H1 (cell line): ENCODE data around the gene CD38. TPM values are rescaled to one million over a fixed set of nuclear protein-coding genes. Genes with fewer than 3 reads are reported as not detected.

ENCODE experiments used
- ASH2L ChIP-seq: fragments of 200-600, 300-600 bp; sonication (generic); IDR thresholded peaks from one replicate; pipeline ENCODE4 v1.7.1; 2017; ENCODE audit warnings: low read length
- CTBP2 ChIP-seq: IDR thresholded peaks from 2 replicates; pipeline ENCODE4 v1.7.0; 2011; ENCODE audit warnings: borderline replicate concordance, mild to moderate bottlenecking, moderate library complexity, mixed read lengths, low read length; ENCODE audit not compliant: insufficient read depth, insufficient read length
- NANOG ChIP-seq: IDR thresholded peaks from 2 replicates; pipeline ENCODE4 v1.6.1; 2011; ENCODE audit warnings: low read length, low read depth, mild to moderate bottlenecking, inconsistent platforms; ENCODE audit not compliant: insufficient read depth, poor library complexity, severe bottlenecking
- polyA plus RNA-seq, 7 experiments: library from polyadenylated mRNA; depleted of rRNA in 3 of 7; stranded (reverse) in 5 of 7; unstranded in 2 of 7; fragments of >200 nt in 5 of 7; fragments of 200-250 nt in 2 of 7; gene quantifications; 1 replicate in 5 of 7; 2 replicates in 1 of 7; 4 replicates in 1 of 7; pipeline versions ENCODE4 v1.2.1 to v1.2.3, GENCODE V29; 2011 to 2013; ENCODE audit warnings: missing spikeins in 2 of 7, mixed read lengths in 2 of 7
- total RNA-seq: library from RNA; stranded (reverse); fragmentation: NEBNext Ultra II Directional; extraction: Animal tissue kit (Norgen Biotek cat#: 25700); gene quantifications from 2 replicates; pipeline ENCODE4 v1.2.1, GENCODE V29; 2021

Gene CD38
- total and polyA plus RNA-seq, 2 of the 8 experiments (the other 6 are each of a cell fraction or from before 2014, with no cell fraction given), result 0.14 to 0.24 TPM

GRCh38 chr4:15899511-15899910 lies 121.4 kb downstream of the CD38 start (continued):
- TF ChIP-seq NANOG (no peak), ASH2L (no peak), CTBP2 (no peak)
